Stimulated activated CD4-positive, alpha-beta T cell treated with anti-CD3 and anti-CD28 coated beads, Interleukin-4, amount 100 ng/mL, for 48 hours (primary cell): ENCODE measurements around the gene CAPNS2.

Source experiments
- DNase-seq, 2 donors: peaks; one replicate each; pipeline ENCODE4 v3.0.0-alpha.2; 2020; ENCODE audit warnings: low read depth in 2 of 2

CAPNS2 gene

GRCh38 chr16:55566432-55567175 is at the start of gene CAPNS2:
Gene CAPNS2 (plus strand): TSS chr16:55566684. CDS start chr16:55566757, 73 bp downstream.
- no peak for DNase-seq

GRCh38 chr16:55521792-55522191 is 44.7 kb upstream of the CAPNS2 start:
- DNase-seq, result no peak

GRCh38 chr16:55526441-55526840 is 40.0 kb upstream of the CAPNS2 start:
- no peak for DNase-seq

GRCh38 chr16:55527885-55528284 is 38.6 kb upstream of the CAPNS2 start:
- no peak for DNase-seq

GRCh38 chr16:55529018-55529417 is 37.5 kb upstream of the CAPNS2 start:
- no peak for DNase-seq

- DNase-seq, result no peak
Observed at GRCh38 chr16:55530316-55530856, 36.1 kb upstream of the CAPNS2 start.

- DNase-seq, result no peak
Observed at GRCh38 chr16:55532227-55532626, 34.3 kb upstream of the CAPNS2 start.

GRCh38 chr16:55534756-55535155 is 31.7 kb upstream of the CAPNS2 start:
- DNase-seq, result no peak

GRCh38 chr16:55539049-55539448 is 27.4 kb upstream of the CAPNS2 start:
- DNase-seq, result no peak

- DNase-seq, result no peak
Observed at GRCh38 chr16:55539488-55539887, 27.0 kb upstream of the CAPNS2 start.

GRCh38 chr16:55540221-55540620 is 26.3 kb upstream of the CAPNS2 start:
- no peak for DNase-seq

- no peak for DNase-seq
Observed at GRCh38 chr16:55542459-55543082, 23.9 kb upstream of the CAPNS2 start.

- no peak for DNase-seq
Observed at GRCh38 chr16:55543472-55543871, 23.0 kb upstream of the CAPNS2 start.

- DNase-seq, result no peak
Observed at GRCh38 chr16:55552621-55553020, 13.9 kb upstream of the CAPNS2 start.

- no peak for DNase-seq
Observed at GRCh38 chr16:55555436-55555835, 11.0 kb upstream of the CAPNS2 start.

GRCh38 chr16:55557186-55557585 is 9.3 kb upstream of the CAPNS2 start:
- no peak for DNase-seq

GRCh38 chr16:55559233-55559632 is 7.3 kb upstream of the CAPNS2 start:
- no peak for DNase-seq

- no peak for DNase-seq
Observed at GRCh38 chr16:55559933-55560516, 6.5 kb upstream of the CAPNS2 start.

- DNase-seq, result no peak
Observed at GRCh38 chr16:55561319-55561848, 5.1 kb upstream of the CAPNS2 start.

GRCh38 chr16:55562936-55563335 is 3.5 kb upstream of the CAPNS2 start:
- no peak for DNase-seq

GRCh38 chr16:55563797-55564196 is 2.7 kb upstream of the CAPNS2 start:
- DNase-seq, result no peak

GRCh38 chr16:55565086-55565485 is 1.4 kb upstream of the CAPNS2 start:
- no peak for DNase-seq

GRCh38 chr16:55567382-55567781 is 898 bp downstream of the CAPNS2 start:
- no peak for DNase-seq
